ENCODE data around the gene HORMAD2. TPM values are rescaled to one million over a fixed set of nuclear protein-coding genes. Genes with fewer than 3 reads are reported as not detected.

Gene HORMAD2, protein sequence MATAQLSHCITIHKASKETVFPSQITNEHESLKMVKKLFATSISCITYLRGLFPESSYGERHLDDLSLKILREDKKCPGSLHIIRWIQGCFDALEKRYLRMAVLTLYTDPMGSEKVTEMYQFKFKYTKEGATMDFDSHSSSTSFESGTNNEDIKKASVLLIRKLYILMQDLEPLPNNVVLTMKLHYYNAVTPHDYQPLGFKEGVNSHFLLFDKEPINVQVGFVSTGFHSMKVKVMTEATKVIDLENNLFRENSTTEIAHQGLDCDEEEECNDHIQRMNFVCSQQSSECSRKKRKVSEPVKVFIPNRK
- polyA plus RNA-seq (2013, experiment 1 of 2), result not detected
- not detected for polyA plus RNA-seq (2013, experiment 2 of 2)

DNA sequence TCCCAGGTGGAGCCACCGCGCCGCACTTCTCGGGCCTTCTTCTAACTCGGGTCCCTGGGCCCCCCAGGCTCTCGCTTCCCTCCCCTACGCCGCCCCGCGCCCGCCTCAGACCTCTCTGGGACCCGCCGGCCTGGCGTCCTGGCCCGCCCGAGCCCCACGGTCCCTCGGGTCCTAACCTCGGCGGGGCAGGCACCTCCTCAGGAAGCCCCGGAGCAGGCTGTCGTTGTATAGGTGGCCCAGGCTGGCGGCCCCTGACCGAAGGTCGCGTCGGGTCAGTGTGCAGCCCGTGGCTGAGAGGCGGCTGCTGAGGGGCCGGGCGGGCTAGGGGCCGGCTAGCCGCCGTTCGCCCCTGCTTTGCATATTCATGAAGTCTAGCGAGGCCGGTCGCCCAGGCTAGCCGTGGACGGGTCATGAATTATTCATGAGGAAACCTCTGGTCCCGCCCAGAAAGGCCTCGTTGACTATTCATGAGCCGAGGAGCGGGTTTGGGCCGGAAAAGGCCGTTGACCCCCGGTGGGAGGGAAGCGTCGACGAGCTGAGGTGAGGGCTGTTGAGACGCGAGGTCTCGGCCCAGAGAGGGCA is at the start of gene HORMAD2:
Gene HORMAD2, plus strand, starts transcription at position 513 of the 582 bp plus-strand sequence. CDS start 13,489 bp downstream, outside the sequence.
- H3K4me3 ChIP-seq (ENCODE audit: extremely low read depth, insufficient read depth, low read length, poor library complexity, severe bottlenecking), result no peak within 1 kb of the TSS
- WGBS, 2 experiments (ENCODE audit: insufficient coverage in 2 of 2), result 84 to 85% methylated on average over 46 to 47 of the region's 53 CpGs
- H3K4me1 ChIP-seq (ENCODE audit: control insufficient read depth, insufficient read depth, low read length, poor library complexity, severe bottlenecking), result no peaks in the 10 kb centered on the region
- H3K36me3 ChIP-seq (ENCODE audit: control insufficient read depth, insufficient read depth, low read length), result no peaks in the 10 kb centered on the region
- no peak within 1 kb of the TSS for H3K27ac ChIP-seq (ENCODE audit: low read depth, low read length, severe bottlenecking)
- H3K9me3 ChIP-seq (ENCODE audit: control insufficient read depth, low read length), result no peaks in the 10 kb centered on the region

DNA sequence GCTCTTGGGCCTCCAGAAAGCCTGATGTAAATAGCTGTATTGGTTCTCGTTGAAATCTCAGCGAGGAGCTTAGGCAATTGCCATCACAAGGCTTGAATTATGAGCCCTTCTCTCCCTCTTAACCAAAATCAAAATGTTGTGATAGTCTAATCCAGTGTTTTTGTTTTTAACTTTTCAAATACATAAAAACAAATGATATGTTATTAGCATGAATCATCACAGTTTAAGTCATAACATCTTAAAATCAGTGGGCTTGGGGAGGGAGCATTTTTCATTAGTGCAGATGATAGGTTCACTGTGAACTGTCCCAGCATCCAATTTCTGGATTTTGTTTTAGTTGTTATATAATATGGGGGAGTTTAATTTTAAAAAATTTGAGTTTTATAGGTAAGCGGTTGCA is 48.9 kb upstream of the HORMAD2 start:
- Histone ChIP-seq H3K36me3 (ENCODE audit: control insufficient read depth, insufficient read depth, low read length) (peaks cover 22% of the 10 kb centered on the region), H3K27ac (ENCODE audit: low read depth, low read length, severe bottlenecking) (no peak overlapping the region), H3K4me3 (ENCODE audit: extremely low read depth, insufficient read depth, low read length, poor library complexity, severe bottlenecking) (no peak overlapping the region), H3K9me3 (ENCODE audit: control insufficient read depth, low read length) (no peaks in the 10 kb centered on the region), H3K4me1 (ENCODE audit: control insufficient read depth, insufficient read depth, low read length, poor library complexity, severe bottlenecking) (peaks cover 12% of the 10 kb centered on the region)
- 100% methylated on average over 1 of the region's 3 CpGs; no CpG with 5 or more reads in 1 of the 2 experiments for WGBS, 2 experiments (ENCODE audit: insufficient coverage in 2 of 2)

DNA sequence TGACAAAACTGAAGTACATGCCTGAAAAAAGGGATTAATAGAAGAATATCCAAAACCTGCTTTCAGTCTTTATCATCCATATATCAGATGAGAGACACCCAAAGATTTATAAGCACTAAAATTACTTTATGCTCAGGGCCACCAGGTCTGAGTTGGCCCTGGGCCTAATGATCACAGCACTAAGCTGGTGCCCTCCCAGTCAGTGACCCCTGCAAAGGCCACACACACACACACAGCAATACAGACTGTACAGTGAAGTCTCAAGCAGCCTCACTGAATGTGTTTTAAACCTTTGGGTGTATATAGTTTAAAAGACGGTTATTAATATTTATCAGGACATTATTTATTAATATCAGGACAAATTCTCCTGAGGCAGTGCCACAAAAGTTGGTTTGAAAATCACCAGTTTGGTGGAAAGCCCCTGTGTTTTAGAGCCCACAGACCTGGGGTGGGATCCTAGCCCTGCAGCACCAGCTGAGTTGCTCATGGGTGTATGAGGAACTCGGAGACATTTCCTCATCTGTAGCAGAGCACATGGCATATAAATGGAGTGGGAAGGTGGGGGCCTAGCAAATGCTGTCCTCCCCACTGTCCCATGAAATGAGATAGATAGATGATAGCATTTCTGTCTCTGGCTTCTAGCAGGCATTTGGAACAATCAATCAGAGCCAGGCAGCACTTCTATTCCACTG is 48.4 kb upstream of the HORMAD2 start:
- no peak overlapping the region for H3K27ac ChIP-seq (ENCODE audit: low read depth, low read length, severe bottlenecking)
- H3K9me3 ChIP-seq (ENCODE audit: control insufficient read depth, low read length), result no peaks in the 10 kb centered on the region
- peaks cover 16% of the 10 kb centered on the region for H3K4me1 ChIP-seq (ENCODE audit: control insufficient read depth, insufficient read depth, low read length, poor library complexity, severe bottlenecking)
- WGBS, 2 experiments (ENCODE audit: insufficient coverage in 2 of 2), result 78% methylated on average over 1 of the region's 2 CpGs; no CpG with 5 or more reads in 1 of the 2 experiments
- H3K4me3 ChIP-seq (ENCODE audit: extremely low read depth, insufficient read depth, low read length, poor library complexity, severe bottlenecking), result no peak overlapping the region
- H3K36me3 ChIP-seq (ENCODE audit: control insufficient read depth, insufficient read depth, low read length), result peaks cover 22% of the 10 kb centered on the region

DNA sequence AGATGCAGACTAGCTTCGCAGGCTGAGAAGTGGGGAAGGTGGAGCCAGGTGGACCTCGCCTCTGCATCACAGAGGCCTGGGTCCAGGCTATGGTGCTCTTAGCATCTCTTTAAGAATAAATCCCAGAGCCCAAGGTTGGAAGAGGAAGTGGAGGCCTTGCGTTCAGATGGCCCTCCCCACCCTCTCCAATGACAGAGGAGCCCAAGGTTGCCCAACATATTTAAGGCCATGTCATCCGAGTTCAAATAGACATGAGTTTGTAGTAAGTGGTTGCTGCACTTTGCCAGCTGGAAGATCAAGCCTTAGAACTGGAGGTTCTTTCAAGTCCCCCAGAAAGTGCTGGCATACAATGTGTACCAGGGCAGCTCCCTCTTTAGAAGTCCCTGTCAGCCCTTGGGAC is 47.1 kb upstream of the HORMAD2 start:
- H3K4me3 ChIP-seq (ENCODE audit: extremely low read depth, insufficient read depth, low read length, poor library complexity, severe bottlenecking), result no peak overlapping the region
- H3K36me3 ChIP-seq (ENCODE audit: control insufficient read depth, insufficient read depth, low read length), result peaks cover 12% of the 10 kb centered on the region
- H3K9me3 ChIP-seq (ENCODE audit: control insufficient read depth, low read length), result no peaks in the 10 kb centered on the region
- WGBS, 2 experiments (ENCODE audit: insufficient coverage in 2 of 2), result 90 to 100% methylated on average over 2 to 3 of the region's 4 CpGs
- H3K27ac ChIP-seq (ENCODE audit: low read depth, low read length, severe bottlenecking), result no peak overlapping the region
- peaks cover 18% of the 10 kb centered on the region for H3K4me1 ChIP-seq (ENCODE audit: control insufficient read depth, insufficient read depth, low read length, poor library complexity, severe bottlenecking)

DNA sequence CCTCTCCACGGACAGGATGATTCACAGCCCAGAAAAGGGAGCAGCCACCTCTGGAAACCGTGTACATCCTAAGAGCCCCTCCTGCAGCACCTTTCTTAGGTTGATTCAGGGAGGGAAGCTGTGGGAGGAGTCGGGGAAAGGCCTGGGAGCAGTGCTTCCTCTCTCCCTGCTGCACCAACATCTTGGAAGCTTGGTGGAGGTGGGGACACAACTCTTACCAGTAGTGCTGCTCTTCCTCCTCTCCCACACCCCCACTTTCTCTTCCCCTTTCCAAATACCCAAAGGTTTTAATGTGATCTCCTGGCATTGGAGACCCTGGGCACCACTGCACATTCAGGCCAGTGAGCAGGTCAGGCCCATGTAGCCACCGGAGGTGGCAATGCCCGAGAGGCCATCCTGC is 46.4 kb upstream of the HORMAD2 start:
- no peaks in the 10 kb centered on the region for H3K9me3 ChIP-seq (ENCODE audit: control insufficient read depth, low read length)
- H3K36me3 ChIP-seq (ENCODE audit: control insufficient read depth, insufficient read depth, low read length), result peaks cover 4% of the 10 kb centered on the region
- H3K4me1 ChIP-seq (ENCODE audit: control insufficient read depth, insufficient read depth, low read length, poor library complexity, severe bottlenecking), result peaks cover 18% of the 10 kb centered on the region
- 77 to 88% methylated on average over 2 to 4 of the region's 5 CpGs for WGBS, 2 experiments (ENCODE audit: insufficient coverage in 2 of 2)
- H3K27ac ChIP-seq (ENCODE audit: low read depth, low read length, severe bottlenecking), result no peak overlapping the region
- H3K4me3 ChIP-seq (ENCODE audit: extremely low read depth, insufficient read depth, low read length, poor library complexity, severe bottlenecking), result no peak overlapping the region

DNA sequence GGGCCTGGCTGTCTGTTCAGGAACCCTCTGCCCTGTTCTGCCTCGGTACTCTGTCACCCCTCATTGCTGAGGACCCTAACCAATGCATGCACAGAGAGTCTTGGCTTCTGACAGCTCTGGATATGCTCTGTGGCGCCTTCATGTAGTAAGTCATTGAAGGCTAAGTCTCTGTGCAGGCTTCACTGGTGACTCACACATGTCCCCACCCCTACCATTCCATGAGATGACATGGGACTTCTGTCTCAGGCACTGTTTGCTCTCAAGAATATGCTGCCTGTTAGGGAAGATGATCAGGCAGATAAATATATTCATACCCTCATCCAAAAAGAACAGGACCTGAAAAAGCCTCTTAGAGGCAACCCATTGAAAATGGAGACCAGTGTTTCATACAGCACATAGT is 43.6 kb upstream of the HORMAD2 start:
- H3K4me1 ChIP-seq (ENCODE audit: control insufficient read depth, insufficient read depth, low read length, poor library complexity, severe bottlenecking), result peaks cover 18% of the 10 kb centered on the region
- 93 to 100% methylated on average over 1 to 2 of the region's 2 CpGs for WGBS, 2 experiments (ENCODE audit: insufficient coverage in 2 of 2)
- H3K9me3 ChIP-seq (ENCODE audit: control insufficient read depth, low read length), result no peaks in the 10 kb centered on the region
- no peak overlapping the region for H3K4me3 ChIP-seq (ENCODE audit: extremely low read depth, insufficient read depth, low read length, poor library complexity, severe bottlenecking)
- no peaks in the 10 kb centered on the region for H3K36me3 ChIP-seq (ENCODE audit: control insufficient read depth, insufficient read depth, low read length)
- peak overlapping the region; percentile 18 for H3K27ac ChIP-seq (ENCODE audit: low read depth, low read length, severe bottlenecking)

DNA sequence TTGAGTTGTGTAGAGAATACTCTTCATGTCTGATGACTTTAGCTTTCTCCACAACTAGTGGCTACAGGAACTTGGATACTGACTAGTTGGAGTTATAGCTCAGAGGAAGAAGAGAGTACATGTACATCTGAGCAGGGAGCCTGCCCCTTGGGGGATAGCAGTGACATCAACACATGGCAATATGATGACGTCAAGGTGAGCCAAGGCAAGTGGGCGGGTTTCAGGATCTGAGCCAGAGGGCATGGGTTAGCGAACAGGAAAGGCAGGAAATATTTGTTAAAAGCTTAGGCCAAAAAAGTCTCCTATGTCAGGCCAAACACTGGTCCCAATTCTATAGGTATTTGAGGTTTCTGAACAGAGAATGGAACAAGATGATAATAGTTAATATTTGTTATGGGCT is 42.0 kb upstream of the HORMAD2 start:
- no peaks in the 10 kb centered on the region for H3K9me3 ChIP-seq (ENCODE audit: control insufficient read depth, low read length)
- no peak overlapping the region for H3K27ac ChIP-seq (ENCODE audit: low read depth, low read length, severe bottlenecking)
- H3K4me1 ChIP-seq (ENCODE audit: control insufficient read depth, insufficient read depth, low read length, poor library complexity, severe bottlenecking), result peaks cover 18% of the 10 kb centered on the region
- 78 to 79% methylated on average over 2 of the region's 3 CpGs for WGBS, 2 experiments (ENCODE audit: insufficient coverage in 2 of 2)
- H3K4me3 ChIP-seq (ENCODE audit: extremely low read depth, insufficient read depth, low read length, poor library complexity, severe bottlenecking), result no peak overlapping the region
- no peaks in the 10 kb centered on the region for H3K36me3 ChIP-seq (ENCODE audit: control insufficient read depth, insufficient read depth, low read length)

DNA sequence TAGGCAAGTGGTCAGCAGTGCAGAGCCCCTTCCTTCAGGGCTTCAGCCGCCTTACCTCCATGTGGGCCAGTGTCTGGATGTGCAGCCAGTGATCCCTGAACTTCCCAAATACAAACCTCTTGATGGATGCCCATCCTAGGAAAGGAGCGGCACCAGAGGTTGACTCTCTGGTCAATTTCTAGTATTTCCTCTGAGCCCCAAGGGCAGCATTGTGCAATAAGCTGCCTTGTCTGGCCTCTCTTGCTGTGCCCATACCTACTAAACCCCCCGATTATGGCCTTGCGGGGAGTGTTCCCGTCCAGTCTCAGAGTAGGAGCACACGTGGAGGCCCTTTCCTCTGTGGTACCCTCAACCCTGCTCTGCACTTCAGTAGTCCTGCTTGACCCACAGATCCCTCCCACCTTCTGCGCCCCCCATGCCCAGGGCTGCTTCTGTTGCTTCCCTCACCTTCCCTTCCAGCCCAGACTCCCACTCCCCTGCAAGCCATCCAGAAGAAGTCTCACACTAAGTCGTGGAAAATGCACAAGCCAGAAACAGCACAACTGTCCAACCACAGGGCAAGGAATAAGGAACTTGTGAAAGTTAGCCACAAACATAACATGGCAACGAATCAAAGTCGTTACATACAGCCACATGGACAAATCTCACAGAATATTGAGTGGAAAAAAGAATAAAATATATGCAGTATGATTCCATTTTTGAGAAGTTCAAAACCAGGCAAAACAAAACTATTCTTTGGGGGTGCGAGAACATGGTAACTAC is 39.6 kb upstream of the HORMAD2 start:
- no peak overlapping the region for H3K4me3 ChIP-seq (ENCODE audit: extremely low read depth, insufficient read depth, low read length, poor library complexity, severe bottlenecking)
- 90 to 91% methylated on average over 7 to 8 of the region's 11 CpGs for WGBS, 2 experiments (ENCODE audit: insufficient coverage in 2 of 2)
- H3K9me3 ChIP-seq (ENCODE audit: control insufficient read depth, low read length), result no peaks in the 10 kb centered on the region
- no peak overlapping the region for H3K27ac ChIP-seq (ENCODE audit: low read depth, low read length, severe bottlenecking)
- H3K36me3 ChIP-seq (ENCODE audit: control insufficient read depth, insufficient read depth, low read length), result no peaks in the 10 kb centered on the region
- peaks cover 10% of the 10 kb centered on the region for H3K4me1 ChIP-seq (ENCODE audit: control insufficient read depth, insufficient read depth, low read length, poor library complexity, severe bottlenecking)

DNA sequence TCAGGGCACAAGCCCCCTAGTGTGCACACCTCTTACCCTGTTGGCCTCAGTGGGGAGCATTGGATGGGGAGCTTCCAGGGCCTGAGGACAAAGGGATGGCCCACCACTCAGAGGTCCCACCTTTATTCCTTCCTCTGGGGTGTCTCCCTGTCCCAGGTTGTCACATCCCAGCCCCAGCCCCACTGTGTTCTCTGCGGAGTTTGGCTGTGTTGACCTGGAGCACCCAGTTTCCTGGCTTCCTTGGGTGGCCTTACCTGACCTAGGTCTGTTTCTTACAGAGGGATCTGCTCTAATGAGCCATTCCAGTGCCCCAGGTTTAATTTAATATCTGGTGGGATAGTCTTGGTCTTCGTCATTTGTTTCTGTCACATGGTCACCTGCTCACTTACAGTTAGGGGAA is 38.8 kb upstream of the HORMAD2 start:
- WGBS, 2 experiments (ENCODE audit: insufficient coverage in 2 of 2), result 80 to 100% methylated on average over 1 to 2 of the region's 2 CpGs
- no peaks in the 10 kb centered on the region for H3K9me3 ChIP-seq (ENCODE audit: control insufficient read depth, low read length)
- H3K4me3 ChIP-seq (ENCODE audit: extremely low read depth, insufficient read depth, low read length, poor library complexity, severe bottlenecking), result no peak overlapping the region
- no peak overlapping the region for H3K27ac ChIP-seq (ENCODE audit: low read depth, low read length, severe bottlenecking)
- peaks cover 5% of the 10 kb centered on the region for H3K4me1 ChIP-seq (ENCODE audit: control insufficient read depth, insufficient read depth, low read length, poor library complexity, severe bottlenecking)
- no peaks in the 10 kb centered on the region for H3K36me3 ChIP-seq (ENCODE audit: control insufficient read depth, insufficient read depth, low read length)

DNA sequence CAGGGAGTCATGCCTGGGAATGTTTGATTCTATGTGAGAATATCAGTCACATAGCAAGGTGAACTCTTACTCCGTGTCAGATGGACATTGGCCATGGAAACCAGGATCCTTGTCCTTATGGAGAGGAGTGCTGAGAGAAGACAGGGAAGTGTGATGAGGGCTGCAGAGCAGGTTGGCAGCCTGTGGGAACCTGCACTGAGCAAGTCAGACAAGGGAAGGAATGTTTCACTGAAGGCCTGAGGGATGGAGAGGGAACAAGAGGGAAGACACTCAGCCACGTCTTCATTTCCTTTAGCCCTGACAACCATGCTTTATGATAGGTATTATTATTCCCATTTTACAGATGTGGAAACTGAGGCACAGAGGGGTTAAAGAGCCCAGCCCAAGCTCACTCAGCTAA is 38.4 kb upstream of the HORMAD2 start:
- H3K36me3 ChIP-seq (ENCODE audit: control insufficient read depth, insufficient read depth, low read length), result no peaks in the 10 kb centered on the region
- no peak overlapping the region for H3K4me3 ChIP-seq (ENCODE audit: extremely low read depth, insufficient read depth, low read length, poor library complexity, severe bottlenecking)
- no peak overlapping the region for H3K27ac ChIP-seq (ENCODE audit: low read depth, low read length, severe bottlenecking)
- WGBS, 2 experiments (ENCODE audit: insufficient coverage in 2 of 2), result 80 to 95% methylated on average over 1 of the region's 2 CpGs
- peaks cover 2% of the 10 kb centered on the region for H3K4me1 ChIP-seq (ENCODE audit: control insufficient read depth, insufficient read depth, low read length, poor library complexity, severe bottlenecking)
- no peaks in the 10 kb centered on the region for H3K9me3 ChIP-seq (ENCODE audit: control insufficient read depth, low read length)

Measured in mesodermal cell (in vitro differentiated cells).